PC-3 (cell line): ENCODE measurements around the gene SLC34A3. TPM values are rescaled to one million over a fixed set of nuclear protein-coding genes. Genes with fewer than 3 reads are reported as not detected.

Experiments
- ATAC-seq: fragments of 200-7000 bp; cut with Tn5 transposase; 2 replicates; pipeline ENCODE4 v1.9.1; 2020; ENCODE audit warnings: mild to moderate bottlenecking, moderate library complexity
- BruUV-seq: library from RNA; stranded (reverse); fragments of 400-500 nt; replicated peaks from 2 replicates; lab custom pipeline; 2021; lab: Mats Ljungman, UMichigan
- CTCF ChIA-PET: fragments of 300-600 bp; sonication (Branson Sonifier 250); formaldehyde crosslinking; loops from one replicate; lab custom pipeline; 2022; ENCODE audit warnings: antibody characterized with exemption; lab: Charles Lee
- POLR2A ChIA-PET: fragments of 300-600 bp; sonication (Branson Sonifier 250); formaldehyde crosslinking; loops from one replicate; lab custom pipeline; 2022; ENCODE audit warnings: antibody characterized with exemption; ENCODE audit not compliant: unreplicated experiment; lab: Charles Lee
- DNase-seq: peaks from one replicate; pipeline ENCODE4 v3.0.0-alpha.2; 2015
- H2AFZ ChIP-seq: fragments of 300-600 bp; sonication (generic); 2 replicates; pipeline ENCODE4 v1.6.0; 2016; ENCODE audit warnings: antibody characterized with exemption, low read length
- H3F3A ChIP-seq: fragments of 300-600 bp; sonication (generic); one replicate; pipeline ENCODE4 v1.6.0; 2017; ENCODE audit warnings: antibody characterized with exemption, low read length, control low read depth, mild to moderate bottlenecking; ENCODE audit not compliant: unreplicated experiment
- H3K27ac ChIP-seq: fragments of 300-600 bp; sonication (generic); 2 replicates; pipeline ENCODE4 v1.5.1; 2016; ENCODE audit warnings: mild to moderate bottlenecking, low read length
- H3K27me3 ChIP-seq: fragments of 300-600 bp; sonication (generic); 2 replicates; pipeline ENCODE4 v1.6.1; 2016; ENCODE audit warnings: low read length, mixed read lengths
- H3K36me3 ChIP-seq: fragments of 300-600 bp; sonication (generic); 2 replicates; pipeline ENCODE4 v1.6.1; 2016; ENCODE audit warnings: low read depth, mixed run types, low read length, mixed read lengths
- H3K4me1 ChIP-seq: fragments of 300-600 bp; sonication (generic); 2 replicates; pipeline ENCODE4 v1.5.1; 2016; ENCODE audit warnings: low read length; ENCODE audit not compliant: insufficient read depth
- H3K4me2 ChIP-seq: fragments of 300-600 bp; sonication (generic); 2 replicates; pipeline ENCODE4 v1.6.0; 2016; ENCODE audit warnings: low read length
- H3K4me3 ChIP-seq: fragments of 300-600 bp; sonication (generic); 2 replicates; pipeline ENCODE4 v1.5.1; 2016; ENCODE audit warnings: mild to moderate bottlenecking, low read length, mixed read lengths
- H3K79me2 ChIP-seq: fragments of 300-600 bp; sonication (generic); 2 replicates; pipeline ENCODE4 v1.6.1; 2017; ENCODE audit warnings: low read length, mixed read lengths
- H3K9ac ChIP-seq: fragments of 300-600 bp; sonication (generic); 2 replicates; pipeline ENCODE4 v1.6.0; 2016; ENCODE audit warnings: mild to moderate bottlenecking, low read length
- H3K9me2 ChIP-seq: fragments of 300-600 bp; sonication (generic); replicated peaks from 2 replicates; pipeline ENCODE4 v1.6.1; 2016; ENCODE audit warnings: mixed run types, low read length, mixed read lengths
- H3K9me3 ChIP-seq: fragments of 300-600 bp; sonication (generic); 2 replicates; pipeline ENCODE4 v1.6.1; 2016; ENCODE audit warnings: low read length, mixed read lengths
- H4K20me1 ChIP-seq: fragments of 300-600 bp; sonication (generic); 2 replicates; pipeline ENCODE4 v1.6.1; 2016; ENCODE audit warnings: low read length, mixed read lengths
- EZH2 ChIP-seq: fragments of 300-600 bp; sonication (generic); IDR thresholded peaks from one replicate; pipeline ENCODE4 v1.6.1; 2017; ENCODE audit warnings: antibody characterized with exemption, mild to moderate bottlenecking, low read length; ENCODE audit not compliant: unreplicated experiment
- EZH2phosphoT487 ChIP-seq: fragments of 300-600 bp; sonication (generic); IDR thresholded peaks from 2 replicates; pipeline ENCODE4 v1.6.1; 2018; ENCODE audit warnings: mild to moderate bottlenecking, antibody characterized with exemption, low read length, borderline replicate concordance
- intact Hi-C: fragments of 100-400 bp; cut with micrococcal nuclease; formaldehyde crosslinking; loops from 2 replicates; pipeline ENCODE4 v1.9.0; 2023
- total RNA-seq: library from RNA; depleted of rRNA; stranded (reverse); fragments of >200 nt; gene quantifications from 2 replicates; pipeline ENCODE4 v1.2.3, GENCODE V29; 2014
- TF ChIP-seq, protein P1 (sequence below): fragments of 300-600 bp; sonication (generic); conservative IDR thresholded peaks from 2 replicates; pipeline ENCODE4 v1.5.1; 2017; ENCODE audit warnings: antibody characterized with exemption, low read depth, mild to moderate bottlenecking, low read length

Gene SLC34A3
- total RNA-seq, 1 experiment from 2014 or later = 1.5 TPM

DNA sequence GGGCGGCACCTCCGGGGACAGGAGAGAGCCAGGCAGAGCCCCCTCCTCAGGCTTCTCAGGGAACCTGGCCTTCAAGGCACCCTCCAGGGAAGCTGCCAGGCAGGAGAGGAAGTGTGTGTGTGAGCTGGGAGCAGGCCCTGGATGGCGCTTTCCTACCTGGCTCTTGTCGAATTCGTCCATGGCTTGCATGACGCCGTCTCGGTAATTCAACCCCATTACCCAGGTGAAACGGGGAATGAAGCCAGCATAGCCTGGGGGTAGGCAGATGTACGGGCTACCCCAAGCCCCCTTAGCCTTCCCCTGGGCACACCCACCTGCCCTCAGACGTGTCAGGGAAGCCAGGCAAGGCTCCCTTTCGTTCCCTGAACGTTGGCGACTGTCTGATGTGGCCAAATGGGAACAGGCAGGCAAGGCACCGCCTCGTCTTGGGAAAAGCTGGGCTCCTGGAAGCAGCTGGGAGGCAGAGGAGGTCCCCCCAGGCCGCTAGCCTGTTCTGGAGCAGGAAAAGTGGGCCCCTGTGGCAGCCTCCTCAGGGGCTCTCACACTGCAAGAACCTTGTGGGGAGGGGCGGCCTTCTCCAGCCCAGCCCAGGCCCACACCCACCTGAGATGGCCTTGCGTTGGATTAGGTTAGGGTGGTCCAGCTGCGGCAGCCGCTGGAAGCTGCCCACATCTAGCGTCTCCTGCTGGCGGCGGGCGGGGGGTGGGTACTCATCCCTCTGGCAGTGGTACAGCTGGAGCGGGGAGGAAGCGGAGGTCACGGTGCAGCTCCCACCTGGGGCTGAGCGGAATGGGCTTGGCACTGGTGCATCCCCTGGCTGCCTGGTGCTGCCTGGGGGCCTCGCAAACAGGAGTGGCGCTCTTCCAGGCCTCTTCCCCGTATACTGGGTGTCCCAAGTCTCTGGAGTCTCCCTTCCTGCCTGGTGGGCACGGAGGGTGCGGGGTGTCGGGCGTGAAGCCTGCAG is 14.1 kb downstream of the SLC34A3 start:
- Histone ChIP-seq H3K27me3 (no peaks in the 10 kb centered on the region), H3K4me3 (no peak overlapping the region), H3F3A (peaks cover 5% of the 10 kb centered on the region), H3K4me1 (peaks cover 15% of the 10 kb centered on the region), H2AFZ (no peak overlapping the region), H3K79me2 (peaks cover 25% of the 10 kb centered on the region), H4K20me1 (peaks cover 28% of the 10 kb centered on the region), H3K4me2 (no peak overlapping the region), H3K36me3 (peaks cover 17% of the 10 kb centered on the region), H3K9ac (no peak overlapping the region), H3K9me3 (no peaks in the 10 kb centered on the region), H3K9me2 (no peaks in the 10 kb centered on the region), H3K27ac (no peak overlapping the region)
- ChIA-PET CTCF (interaction anchor here (1.1 kb wide), 1 partner anchor 198 kb away, joined by 4 read pairs; the partner anchor contains the start of gene NPDC1), POLR2A (interaction anchor here (0.5 kb wide), 1 partner anchor 10 kb away, joined by 3 read pairs; no protein-coding TSS in a partner anchor)
- intact Hi-C loops = no loop called here
- BruUV-seq = no TSS peak
- DNase-seq (peak; percentile 22), ATAC-seq (peak; percentile 1; the same call in 1 of the 2 replicates)
- no peak for TF ChIP-seq EZH2phosphoT487
- TF ChIP-seq, protein P1, sequence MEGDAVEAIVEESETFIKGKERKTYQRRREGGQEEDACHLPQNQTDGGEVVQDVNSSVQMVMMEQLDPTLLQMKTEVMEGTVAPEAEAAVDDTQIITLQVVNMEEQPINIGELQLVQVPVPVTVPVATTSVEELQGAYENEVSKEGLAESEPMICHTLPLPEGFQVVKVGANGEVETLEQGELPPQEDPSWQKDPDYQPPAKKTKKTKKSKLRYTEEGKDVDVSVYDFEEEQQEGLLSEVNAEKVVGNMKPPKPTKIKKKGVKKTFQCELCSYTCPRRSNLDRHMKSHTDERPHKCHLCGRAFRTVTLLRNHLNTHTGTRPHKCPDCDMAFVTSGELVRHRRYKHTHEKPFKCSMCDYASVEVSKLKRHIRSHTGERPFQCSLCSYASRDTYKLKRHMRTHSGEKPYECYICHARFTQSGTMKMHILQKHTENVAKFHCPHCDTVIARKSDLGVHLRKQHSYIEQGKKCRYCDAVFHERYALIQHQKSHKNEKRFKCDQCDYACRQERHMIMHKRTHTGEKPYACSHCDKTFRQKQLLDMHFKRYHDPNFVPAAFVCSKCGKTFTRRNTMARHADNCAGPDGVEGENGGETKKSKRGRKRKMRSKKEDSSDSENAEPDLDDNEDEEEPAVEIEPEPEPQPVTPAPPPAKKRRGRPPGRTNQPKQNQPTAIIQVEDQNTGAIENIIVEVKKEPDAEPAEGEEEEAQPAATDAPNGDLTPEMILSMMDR = no peak
- TF ChIP-seq EZH2 = no peak

DNA sequence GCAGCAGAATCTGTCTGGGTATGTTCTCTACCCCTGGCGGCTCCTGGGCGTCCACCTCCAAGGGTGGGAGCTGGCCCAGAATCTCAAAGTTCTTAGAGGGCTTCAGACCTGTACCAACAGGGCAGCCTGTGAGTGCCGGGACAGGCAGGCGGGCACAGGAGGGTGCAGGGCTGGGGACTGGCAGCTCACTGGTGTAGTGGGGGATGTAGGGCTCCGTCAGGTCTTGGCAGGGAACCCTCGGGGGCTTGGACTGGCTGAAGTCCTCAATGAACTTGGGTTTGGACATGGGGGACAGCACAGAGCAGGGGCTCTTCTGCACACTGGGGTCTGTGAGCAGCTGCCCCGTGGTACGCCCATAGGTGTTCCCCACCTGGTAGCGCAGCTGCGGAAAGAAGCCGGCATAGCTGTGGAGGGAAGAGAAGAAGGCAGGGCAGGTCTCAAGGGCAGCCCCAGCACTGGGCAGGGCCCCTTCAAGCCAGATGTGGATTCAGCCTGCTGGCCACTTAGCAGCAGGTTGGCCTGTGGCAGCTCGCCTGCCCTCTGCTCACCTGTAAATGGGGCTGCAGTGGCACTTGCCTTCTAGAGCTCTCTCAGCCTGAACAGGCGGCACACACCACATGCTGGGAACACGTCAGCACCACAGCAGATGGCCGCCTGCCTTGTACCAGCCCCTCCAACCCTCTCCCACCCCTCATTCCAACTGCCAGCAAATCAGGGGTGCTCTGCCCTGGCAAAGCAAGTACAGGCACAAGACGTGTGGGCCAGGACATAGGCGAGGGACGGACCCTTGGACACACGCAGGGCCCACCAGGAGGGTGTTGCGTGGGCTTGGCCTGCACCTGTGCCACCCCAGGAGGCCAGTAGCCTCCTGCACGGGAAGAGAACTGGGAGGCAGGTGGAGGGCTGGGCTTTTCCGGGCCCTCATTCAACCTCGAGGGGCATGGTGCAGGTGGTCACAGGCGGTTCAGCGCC is 15.0 kb downstream of the SLC34A3 start:
- intact Hi-C loops = no loop called here
- CTCF ChIA-PET = no interaction called here
- Histone ChIP-seq H3K9me3 (no peaks in the 10 kb centered on the region), H2AFZ (no peak overlapping the region), H3K4me3 (no peak overlapping the region), H3K4me1 (peaks cover 15% of the 10 kb centered on the region), H3F3A (peaks cover 5% of the 10 kb centered on the region), H3K27ac (no peak overlapping the region), H3K4me2 (no peak overlapping the region), H3K36me3 (peaks cover 17% of the 10 kb centered on the region), H3K27me3 (no peaks in the 10 kb centered on the region), H3K9ac (no peak overlapping the region), H3K79me2 (peaks cover 21% of the 10 kb centered on the region), H3K9me2 (no peaks in the 10 kb centered on the region), H4K20me1 (peaks cover 28% of the 10 kb centered on the region)
- ATAC-seq (no peak), DNase-seq (no peak)
- POLR2A ChIA-PET = no interaction called here
- BruUV-seq = no TSS peak
- no peak for TF ChIP-seq EZH2phosphoT487
- TF ChIP-seq, protein P1 = no peak
